HG03280 (cell line): ENCODE data around the gene TRAF1.
"Not testable (repeated sequence)": the region's sequence is repeated elsewhere in the genome, so short reads cannot be mapped to it uniquely, and the experiment has no call there.

Experiments used
- ATAC-seq: cut with Tn5 transposase; IDR thresholded peaks from one replicate; pipeline ENCODE4 v1.9.1; 2021; ENCODE audit warnings: mild to moderate bottlenecking, moderate library complexity; ENCODE audit not compliant: unreplicated experiment

Gene TRAF1

GRCh38 chr9:120926397-120926928 lies at the start of gene TRAF1:
Gene TRAF1, minus strand, starts transcription at chr9:120926796. Its CDS starts 721 bp downstream, at chr9:120926075.
- ATAC-seq: peak; percentile 27

- ATAC-seq: no peak
Observed at GRCh38 chr9:120974921-120975320, 48.3 kb upstream of the TRAF1 start.

GRCh38 chr9:120974181-120974580 lies 47.6 kb upstream of the TRAF1 start:
- ATAC-seq: no peak

- no peak for ATAC-seq
Observed at GRCh38 chr9:120971938-120972337, 45.3 kb upstream of the TRAF1 start.

GRCh38 chr9:120971471-120971870 lies 44.9 kb upstream of the TRAF1 start:
- ATAC-seq: not testable (repeated sequence)

- no peak for ATAC-seq
Observed at GRCh38 chr9:120970244-120970643, 43.6 kb upstream of the TRAF1 start.

- no peak for ATAC-seq
Observed at GRCh38 chr9:120966013-120966369, 39.4 kb upstream of the TRAF1 start.

GRCh38 chr9:120965344-120966012 lies 38.9 kb upstream of the TRAF1 start:
- ATAC-seq: no peak

GRCh38 chr9:120961936-120962335 lies 35.3 kb upstream of the TRAF1 start:
- ATAC-seq: no peak

GRCh38 chr9:120960001-120960400 lies 33.4 kb upstream of the TRAF1 start:
- no peak for ATAC-seq

- ATAC-seq: no peak
Observed at GRCh38 chr9:120956862-120957261, 30.3 kb upstream of the TRAF1 start.

- no peak for ATAC-seq
Observed at GRCh38 chr9:120951960-120952618, 25.5 kb upstream of the TRAF1 start.

- no peak for ATAC-seq
Observed at GRCh38 chr9:120950421-120951388, 24.1 kb upstream of the TRAF1 start.

GRCh38 chr9:120949290-120949689 lies 22.7 kb upstream of the TRAF1 start:
- ATAC-seq: no peak

GRCh38 chr9:120948824-120949223 lies 22.2 kb upstream of the TRAF1 start:
- ATAC-seq: no peak

- no peak for ATAC-seq
Observed at GRCh38 chr9:120947222-120947621, 20.6 kb upstream of the TRAF1 start.

GRCh38 chr9:120946259-120946658 lies 19.7 kb upstream of the TRAF1 start:
- no peak for ATAC-seq

- ATAC-seq: no peak
Observed at GRCh38 chr9:120944948-120945347, 18.4 kb upstream of the TRAF1 start.

- ATAC-seq: peak; percentile 88
Observed at GRCh38 chr9:120944434-120944843, 17.8 kb upstream of the TRAF1 start.

GRCh38 chr9:120942186-120943001 lies 15.8 kb upstream of the TRAF1 start:
- no peak for ATAC-seq
